ENCODE data around the gene CLDN4. TPM values are rescaled to one million over a fixed set of nuclear protein-coding genes. Genes with fewer than 3 reads are reported as not detected.

CLDN4 gene
- total and polyA plus RNA-seq, 2 donors (not counting 3 experiments of a cell fraction or from before 2014, with no cell fraction given), result 0.13 to 0.15 TPM

- H4K20me1 ChIP-seq (replicated peaks; ENCODE audit: control insufficient read depth, extremely low read depth, insufficient read depth, low read length), result no peaks in the 10 kb centered on the region
- no peaks in the 10 kb centered on the region for H3K36me3 ChIP-seq (ENCODE audit: control insufficient read depth in 2 of 2, extremely low read depth in 1 of 2, insufficient read depth in 2 of 2, low read length in 2 of 2)
- H3K9ac ChIP-seq (replicated peaks; ENCODE audit: extremely low read depth, insufficient read depth, low read length), result no peak overlapping the region
- no peak for FAIRE-seq
- TF ChIP-seq CTCF (IDR thresholded peaks at IDR 0.05; ENCODE audit: extremely low read depth in 1 of 2, insufficient read depth in 1 of 2, low read depth in 1 of 2, low read length in 2 of 2), result no peak
- no peak for TF ChIP-seq FOS (IDR thresholded peaks at IDR 0.05; ENCODE audit: borderline replicate concordance, insufficient read depth, low read length)
- TF ChIP-seq POLR2A (IDR thresholded peaks at IDR 0.05; ENCODE audit: low read depth, low read length), result no peak
- no peak for TF ChIP-seq GATA2 (IDR thresholded peaks at IDR 0.05; ENCODE audit: insufficient read depth, insufficient read length, low read depth, low read length)
- no peak for TF ChIP-seq MYC (IDR thresholded peaks at IDR 0.05; ENCODE audit: low read depth, low read length)
- no peak for TF ChIP-seq EZH2 (IDR thresholded peaks at IDR 0.05; ENCODE audit: borderline replicate concordance, low read depth, low read length, severe bottlenecking)
- TF ChIP-seq MAX (IDR thresholded peaks at IDR 0.05; ENCODE audit: insufficient read depth, insufficient read length), result no peak
- TF ChIP-seq POLR2AphosphoS5 (IDR thresholded peaks at IDR 0.05; ENCODE audit: insufficient read depth, low read depth, low read length), result no peak
- TF ChIP-seq JUN (IDR thresholded peaks at IDR 0.05; ENCODE audit: borderline replicate concordance, insufficient read depth, insufficient read length, low read depth), result no peak
- H3K79me2 ChIP-seq (ENCODE audit: control insufficient read depth, insufficient read depth, low read length), result no peaks in the 10 kb centered on the region
- no TSS peak for BruUV-seq (replicated peaks)
- no peak overlapping the region for H3K4me3 ChIP-seq (replicated peaks in 1 of 3; ENCODE audit: insufficient read depth in 1 of 3, low read depth in 1 of 3, low read length in 3 of 3)
- no peaks in the 10 kb centered on the region for H3K4me1 ChIP-seq (ENCODE audit: control insufficient read depth, extremely low read depth, insufficient read depth, low read length)
- H3K27me3 ChIP-seq (ENCODE audit: control insufficient read depth in 2 of 2, insufficient read depth in 2 of 2, low read length in 2 of 2), result no peaks in the 10 kb centered on the region
- no peaks in the 10 kb centered on the region for H3K9me1 ChIP-seq (replicated peaks; ENCODE audit: control insufficient read depth, extremely low read depth, insufficient read depth, low read length)
- dilution Hi-C loops (cut with MboI; ENCODE audit: extremely low pct_ligation_motif_present, low sequenced_read_pairs) (no loop called here), intact Hi-C loops (cut with micrococcal nuclease) (no loop called here)
- ChIA-PET CTCF (interaction anchor here (1.0 to 6.2 kb wide), 2 partner anchors 84 to 156 kb away, joined by 3 to 71 read pairs; partner anchors contain the start of gene ELN), POLR2A (no interaction called here)
- H3K4me2 ChIP-seq (ENCODE audit: insufficient read depth, low read length), result no peak overlapping the region
- H3K27ac ChIP-seq (ENCODE audit: insufficient read depth, low read depth, low read length), result no peak overlapping the region
- H3K9me3 ChIP-seq (replicated peaks; ENCODE audit: control insufficient read depth, insufficient read depth, low read length), result no peaks in the 10 kb centered on the region
- H2AFZ ChIP-seq (ENCODE audit: low read depth, low read length), result no peak overlapping the region
- no peak for DNase-seq (ENCODE audit: low read depth, low spot score)
These were observed 39.3 kb downstream of the CLDN4 start for GRCh38 chr7:73870041-73870492.
